H54 (cell line): Measurements from ENCODE around the gene MCL1.
"Not testable (repeated sequence)": the region's sequence is repeated elsewhere in the genome, so short reads cannot be mapped to it uniquely, and the experiment has no call there.

ENCODE experiments used
- DNase-seq: peaks from one replicate; pipeline ENCODE4 v3.0.0; 2011; ENCODE audit warnings: low spot score, mixed read lengths; ENCODE audit not compliant: insufficient read length
- FAIRE-seq: peaks from 3 replicates; lab custom pipeline; 2011; peaks lifted over from hg19 to GRCh38; lab: Jason Lieb, UNC
- POLR2A ChIP-seq: IDR thresholded peaks from 2 replicates; pipeline ENCODE4 v1.6.1; 2011; ENCODE audit warnings: low read depth, mild to moderate bottlenecking, low read length

The MCL1 gene

DNA sequence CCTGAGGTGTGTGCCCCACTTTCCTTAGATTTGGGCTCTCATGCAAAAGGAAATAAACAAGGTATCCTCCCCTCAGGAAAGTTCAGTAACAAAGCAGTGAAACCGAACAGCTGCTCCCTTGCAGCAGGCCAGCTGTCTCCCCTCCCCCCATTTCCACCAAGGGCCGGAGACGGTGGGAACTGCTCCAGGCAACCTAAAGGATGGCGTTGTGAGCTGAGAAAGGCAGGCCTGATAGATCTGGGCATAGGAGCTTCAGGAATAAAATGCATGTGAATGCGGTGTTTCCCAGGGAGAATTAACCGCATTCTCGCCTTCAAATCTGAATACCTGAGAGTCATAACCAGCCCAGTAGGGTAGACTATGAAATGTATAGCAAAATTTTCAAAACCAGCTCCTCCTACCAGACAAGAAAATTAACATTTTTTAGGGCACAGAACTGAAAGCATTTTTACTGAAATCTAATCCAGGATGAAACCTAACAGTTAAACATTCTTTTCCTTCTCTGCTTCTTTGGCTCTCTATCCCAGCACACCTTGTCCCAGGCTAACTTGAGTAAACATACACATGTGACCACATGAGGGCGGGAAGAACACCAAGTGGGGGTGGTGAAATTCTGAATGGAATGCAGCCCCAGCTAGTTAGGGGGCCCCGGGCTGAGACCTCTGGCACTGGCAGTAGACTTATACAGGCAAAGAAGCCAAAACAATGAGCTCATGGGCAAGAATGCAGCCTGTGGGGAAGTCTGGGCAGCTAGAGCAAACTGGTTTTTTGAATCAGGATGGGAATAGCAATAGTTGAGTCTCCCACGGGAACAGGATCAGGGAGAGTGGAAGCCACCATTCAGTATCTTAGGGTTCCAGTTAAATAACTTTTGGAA is 11.5 kb downstream of the MCL1 start:
- peak; percentile 47 for DNase-seq
- no peak for TF ChIP-seq POLR2A
- no peak for FAIRE-seq

DNA sequence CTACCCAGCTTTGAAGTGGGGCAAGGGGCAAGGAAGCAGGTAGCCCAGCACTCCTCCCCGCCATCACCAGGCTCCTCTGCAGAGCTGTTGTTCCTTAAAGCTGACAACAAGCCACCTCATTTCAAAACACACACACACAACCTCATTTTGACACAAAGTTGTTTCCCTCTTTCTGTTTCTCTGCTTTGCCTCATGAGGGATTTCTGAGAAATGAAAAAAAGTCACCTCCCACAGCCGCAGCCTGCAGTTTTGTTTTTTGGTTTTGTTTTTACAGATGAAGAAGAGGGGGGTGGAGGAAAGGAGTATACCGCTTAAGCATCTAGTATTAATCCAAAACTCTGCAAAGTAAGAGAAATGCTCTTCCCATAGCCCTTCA is 12.1 kb downstream of the MCL1 start:
- no peak for FAIRE-seq
- no peak for TF ChIP-seq POLR2A
- no peak for DNase-seq

- FAIRE-seq (no peak), DNase-seq (no peak)
- no peak for TF ChIP-seq POLR2A
Measured at GRCh38 chr1:150566589-150567340, 12.6 kb downstream of the MCL1 start.

DNA sequence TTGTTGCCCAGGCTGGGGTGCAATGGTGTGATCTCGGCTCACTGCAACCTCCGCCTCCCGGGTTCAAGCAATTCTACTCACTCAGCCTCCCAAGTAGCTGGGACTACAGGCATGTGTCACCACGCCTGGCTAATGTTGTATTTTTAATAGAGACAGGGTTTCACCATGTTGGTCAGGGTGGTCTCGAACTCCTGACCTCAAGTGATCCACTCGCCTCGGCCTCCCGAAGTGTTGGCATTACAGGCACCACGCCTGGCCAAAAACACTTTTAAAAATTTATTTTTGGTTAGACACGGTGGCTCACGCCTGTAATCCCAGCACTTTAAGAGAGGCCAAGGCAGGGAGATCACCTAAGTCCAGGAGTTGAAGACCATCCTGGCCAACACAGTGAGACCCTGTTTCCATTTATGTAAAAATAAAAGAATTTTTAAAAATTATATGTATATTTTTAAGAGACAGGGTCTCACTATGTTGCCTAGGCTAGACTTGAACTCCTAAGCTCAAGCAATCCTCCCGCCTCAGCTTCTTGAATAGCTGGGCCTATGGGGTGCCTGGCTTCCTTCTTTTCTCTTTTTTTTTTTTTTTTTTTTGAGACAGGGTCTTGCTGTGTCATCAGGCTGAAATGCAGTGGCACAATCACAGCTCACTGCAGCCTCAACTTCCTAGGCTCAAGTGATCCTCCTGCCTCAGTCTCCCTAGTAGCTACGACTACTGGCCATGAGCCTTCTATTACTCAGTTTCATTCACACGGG is 14.0 kb downstream of the MCL1 start:
- not testable (repeated sequence) for FAIRE-seq

DNA sequence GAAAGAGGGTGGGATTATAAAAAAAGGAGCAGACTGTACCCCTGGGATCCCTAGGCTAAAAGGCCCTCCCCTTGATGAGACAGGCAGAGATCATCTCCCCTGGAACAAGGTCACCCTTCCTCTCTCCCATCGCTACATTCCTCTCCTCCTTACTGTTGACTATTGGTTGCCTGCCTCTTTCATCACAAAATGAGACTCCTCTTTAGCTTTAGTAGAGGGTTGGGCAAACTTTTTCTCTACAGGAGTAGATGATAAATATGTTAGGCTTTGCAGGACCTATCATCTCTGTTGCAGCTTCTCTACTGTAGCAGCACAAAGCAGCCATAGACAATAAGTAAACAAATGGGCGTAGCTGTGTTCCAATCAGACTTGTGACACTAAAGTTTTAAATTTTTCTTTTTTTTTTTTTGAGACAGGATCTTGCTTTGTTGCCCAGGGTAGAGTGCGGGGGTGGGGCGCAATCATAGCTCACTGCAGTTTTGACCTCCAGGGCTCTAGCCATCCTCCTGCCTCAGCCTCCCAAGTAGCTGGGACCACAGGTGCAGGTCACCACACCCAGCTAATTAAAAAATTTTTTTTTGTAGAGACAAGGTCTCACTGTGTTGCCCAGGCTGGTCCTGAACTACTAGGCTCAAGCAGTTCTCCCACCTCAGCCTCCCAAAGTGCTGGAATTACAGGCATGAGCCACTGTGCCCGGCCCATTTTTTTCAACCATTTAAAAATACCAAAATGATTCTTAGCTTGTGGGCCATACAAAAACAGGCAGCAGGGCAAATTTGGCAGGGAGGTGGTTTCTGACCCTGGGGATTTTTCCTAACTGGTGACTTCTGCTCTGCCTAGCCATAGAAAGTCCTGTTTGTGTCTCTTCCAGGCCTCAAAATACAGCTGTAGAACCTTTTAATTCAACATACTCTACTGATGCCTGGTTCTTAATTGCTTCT is 15.1 kb downstream of the MCL1 start:
- FAIRE-seq (no peak), DNase-seq (no peak)
- no peak for TF ChIP-seq POLR2A

More for the DNA sequence above, 14.0 kb downstream of the MCL1 start:
- not testable (repeated sequence) for DNase-seq

GRCh38 chr1:150563340-150564038 is 15.9 kb downstream of the MCL1 start:
- DNase-seq = no peak
- no peak for TF ChIP-seq POLR2A
- FAIRE-seq = no peak

- DNase-seq = no peak
- TF ChIP-seq POLR2A = no peak
- FAIRE-seq = no peak
Measured at GRCh38 chr1:150562446-150563339, 16.7 kb downstream of the MCL1 start.

DNA sequence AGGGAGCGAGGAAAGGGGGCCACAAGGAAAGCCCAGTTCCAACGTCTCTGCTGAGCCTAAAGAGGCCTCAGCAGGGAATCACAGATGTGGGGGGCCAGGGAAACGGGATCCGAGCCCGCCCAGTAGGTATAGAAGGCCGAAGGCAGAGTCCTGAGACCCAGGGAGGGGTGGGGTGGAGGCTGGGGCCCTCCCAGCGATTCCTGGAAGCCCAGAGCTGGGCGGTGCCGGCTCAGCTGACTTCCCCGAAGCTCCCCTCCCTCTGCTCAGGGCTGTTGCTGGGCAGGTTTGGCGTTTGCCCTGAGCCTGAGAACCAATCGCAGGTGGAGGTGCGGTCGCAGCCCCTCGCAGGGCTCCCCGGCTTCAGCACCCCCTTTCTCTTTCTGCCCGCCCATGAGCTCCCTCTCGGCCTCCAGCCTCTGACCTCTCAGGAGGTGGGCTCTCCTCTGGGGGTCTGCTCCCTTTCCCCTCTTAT is 17.4 kb downstream of the MCL1 start:
- no peak; the same call in 1 of the 2 replicates for TF ChIP-seq POLR2A
- FAIRE-seq (no peak), DNase-seq (peak; percentile 74)

- peak; percentile 65 for TF ChIP-seq POLR2A
- FAIRE-seq = no peak
- DNase-seq = peak; percentile 87
Measured at GRCh38 chr1:150561254-150561973, 18.0 kb downstream of the MCL1 start.

- DNase-seq (peak; percentile 71), FAIRE-seq (no peak)
- no peak for TF ChIP-seq POLR2A
Measured at GRCh38 chr1:150560576-150561253, 18.7 kb downstream of the MCL1 start.
